Tibial nerve (tissue), 4 donors: ENCODE measurements around the gene SYNJ2.

Source experiments
- EP300 ChIP-seq, 2 donors: sonication (generic); formaldehyde crosslinking; IDR thresholded peaks; one replicate each; pipeline ENCODE4 v1.6.1; 2017; ENCODE audit warnings: antibody characterized with exemption in 2 of 2, mild to moderate bottlenecking in 1 of 2
- TF ChIP-seq, protein P1 (sequence below), 5 experiments: fragments of 200-600 bp in 3 of 5; fragments of 450-650 bp in 2 of 5; sonication (generic) in 3 of 5; IDR thresholded peaks; one replicate each; pipeline ENCODE4 v1.5.1; 2016 to 2019; ENCODE audit warnings: antibody characterized with exemption in 5 of 5, mild to moderate bottlenecking in 3 of 5, moderate library complexity in 2 of 5

DNA sequence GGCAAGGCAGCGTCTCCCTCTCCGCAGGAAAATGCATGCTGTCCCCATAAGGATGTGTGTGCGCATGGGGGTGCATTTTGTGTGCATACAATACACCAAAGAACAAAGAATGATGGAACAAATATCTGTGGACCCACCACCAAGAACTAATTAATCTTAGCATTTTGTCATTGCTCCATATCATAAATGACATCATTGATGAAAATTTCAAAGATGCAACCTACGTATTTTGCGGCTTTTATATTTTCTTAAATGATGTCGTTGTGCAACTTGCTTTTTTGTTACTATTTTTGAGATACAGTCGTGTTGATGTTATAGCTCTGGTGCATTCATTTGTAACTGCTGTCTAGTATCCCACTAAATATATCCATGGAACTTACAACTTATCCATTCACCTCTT, 96.7 kb downstream of the SYNJ2 start:
- TF ChIP-seq, protein P1, sequence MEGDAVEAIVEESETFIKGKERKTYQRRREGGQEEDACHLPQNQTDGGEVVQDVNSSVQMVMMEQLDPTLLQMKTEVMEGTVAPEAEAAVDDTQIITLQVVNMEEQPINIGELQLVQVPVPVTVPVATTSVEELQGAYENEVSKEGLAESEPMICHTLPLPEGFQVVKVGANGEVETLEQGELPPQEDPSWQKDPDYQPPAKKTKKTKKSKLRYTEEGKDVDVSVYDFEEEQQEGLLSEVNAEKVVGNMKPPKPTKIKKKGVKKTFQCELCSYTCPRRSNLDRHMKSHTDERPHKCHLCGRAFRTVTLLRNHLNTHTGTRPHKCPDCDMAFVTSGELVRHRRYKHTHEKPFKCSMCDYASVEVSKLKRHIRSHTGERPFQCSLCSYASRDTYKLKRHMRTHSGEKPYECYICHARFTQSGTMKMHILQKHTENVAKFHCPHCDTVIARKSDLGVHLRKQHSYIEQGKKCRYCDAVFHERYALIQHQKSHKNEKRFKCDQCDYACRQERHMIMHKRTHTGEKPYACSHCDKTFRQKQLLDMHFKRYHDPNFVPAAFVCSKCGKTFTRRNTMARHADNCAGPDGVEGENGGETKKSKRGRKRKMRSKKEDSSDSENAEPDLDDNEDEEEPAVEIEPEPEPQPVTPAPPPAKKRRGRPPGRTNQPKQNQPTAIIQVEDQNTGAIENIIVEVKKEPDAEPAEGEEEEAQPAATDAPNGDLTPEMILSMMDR (IDR thresholded peaks at IDR 0.05), result no peak
- TF ChIP-seq EP300 (IDR thresholded peaks at IDR 0.05), result no peak
